GM21576 (cell line): Measurements from ENCODE around the gene RAB5IF.
"Not testable (repeated sequence)": the region's sequence is repeated elsewhere in the genome, so short reads cannot be mapped to it uniquely, and the experiment has no call there.

ENCODE experiments used
- ATAC-seq: cut with Tn5 transposase; IDR thresholded peaks from one replicate; pipeline ENCODE4 v1.9.1; 2021; ENCODE audit warnings: mild to moderate bottlenecking, moderate library complexity; ENCODE audit not compliant: unreplicated experiment

RAB5IF gene

DNA sequence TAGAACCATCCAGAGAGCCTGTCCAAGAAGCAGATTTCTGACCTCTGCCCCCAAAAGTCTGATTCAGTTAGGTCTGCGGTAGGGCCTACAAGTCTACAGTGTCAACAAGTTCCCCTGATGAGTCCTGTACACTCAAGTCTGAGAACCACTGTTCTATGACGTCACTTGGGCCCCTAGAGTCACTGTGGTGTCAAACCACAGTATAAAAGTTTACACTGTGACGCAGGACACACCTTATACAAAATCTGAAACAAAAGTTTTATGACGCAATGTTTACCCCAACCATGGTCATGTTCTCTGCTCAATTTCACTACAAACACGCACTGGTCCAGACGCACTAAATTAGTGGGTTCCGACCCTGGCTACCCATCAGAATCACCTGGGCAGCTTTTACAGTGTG, 22.5 kb downstream of the RAB5IF start:
- no peak for ATAC-seq

DNA sequence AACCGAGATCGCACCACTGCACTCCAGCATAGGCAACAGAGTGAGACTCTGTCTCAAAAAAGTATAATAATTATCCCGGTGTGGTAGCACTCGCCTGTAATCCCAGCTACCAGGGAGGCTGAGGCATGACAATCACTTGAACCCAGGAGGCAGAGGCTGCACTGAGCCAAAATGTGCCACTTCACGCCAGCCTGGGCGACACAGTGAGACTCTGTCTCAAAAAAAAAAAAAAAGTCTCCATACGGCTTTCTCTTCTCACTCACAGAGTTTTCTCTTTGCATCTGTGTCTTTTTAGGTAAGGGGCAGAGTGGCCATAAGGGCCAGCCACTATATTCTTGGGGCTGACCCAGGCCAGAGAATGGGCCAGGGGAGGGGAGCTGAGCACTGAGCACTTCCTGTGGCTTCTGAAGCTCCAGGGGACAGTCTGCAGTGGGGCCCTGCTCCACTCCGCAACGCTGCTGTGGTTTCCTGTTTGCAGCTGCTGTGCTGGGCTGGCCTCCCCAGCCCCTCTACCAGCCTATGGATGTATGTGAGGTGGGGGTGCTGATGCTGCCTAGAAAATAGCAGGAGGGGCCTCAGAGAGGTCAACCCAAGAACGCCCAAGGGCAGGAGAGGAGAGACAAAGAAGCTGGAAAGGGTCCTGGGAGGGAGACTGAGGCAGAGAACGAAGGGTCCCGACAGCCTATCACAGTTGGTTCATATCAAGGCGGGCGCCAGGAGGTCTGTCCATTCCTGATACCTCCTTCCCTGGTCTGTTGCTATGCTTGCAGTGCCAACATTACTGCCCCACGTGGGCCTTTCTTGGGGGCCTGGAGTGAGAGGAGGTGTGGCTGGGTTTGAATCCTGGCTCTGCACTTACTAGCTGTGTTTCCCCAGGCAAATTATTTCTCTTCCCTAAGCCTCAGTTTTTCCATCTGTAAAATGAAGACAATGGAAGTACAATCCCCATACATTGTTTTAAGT, 24.4 kb downstream of the RAB5IF start:
- peak; percentile 53 for ATAC-seq

DNA sequence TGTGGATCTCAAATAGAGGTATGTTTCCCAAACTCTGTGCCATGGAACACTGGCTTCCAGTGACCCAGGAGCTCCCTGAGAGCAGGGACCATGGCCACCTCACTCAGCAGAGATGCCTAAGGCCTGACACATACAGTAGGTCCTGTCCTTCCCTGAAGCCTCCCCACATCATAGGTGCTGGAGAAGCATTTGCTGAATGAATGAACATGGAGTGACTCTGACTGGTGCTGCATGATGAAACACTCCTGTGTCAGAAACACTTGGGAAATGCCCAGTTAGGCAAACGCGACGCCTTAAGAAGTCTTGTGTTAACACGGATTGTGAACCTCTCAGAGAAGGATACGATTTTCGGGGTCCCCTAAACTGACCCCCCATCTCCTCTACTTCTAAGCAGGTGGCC, 26.1 kb downstream of the RAB5IF start:
- no peak for ATAC-seq

DNA sequence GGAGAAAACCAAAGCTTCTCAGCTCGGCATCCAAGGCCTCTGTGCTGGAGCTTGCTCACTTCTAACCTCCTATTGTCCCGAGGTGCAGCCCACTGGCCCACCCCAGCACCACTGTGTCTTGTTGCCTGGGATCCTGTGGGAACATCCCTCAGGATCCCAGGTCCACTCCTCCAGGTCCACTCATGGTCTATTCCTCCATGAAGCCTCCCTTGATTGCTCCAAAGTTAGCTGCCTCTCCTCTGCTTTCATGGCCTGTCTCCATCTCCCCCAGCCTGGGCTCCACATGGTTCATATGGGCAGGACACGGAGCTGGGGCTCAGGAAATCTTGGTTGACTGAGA, 26.5 kb downstream of the RAB5IF start:
- no peak for ATAC-seq

DNA sequence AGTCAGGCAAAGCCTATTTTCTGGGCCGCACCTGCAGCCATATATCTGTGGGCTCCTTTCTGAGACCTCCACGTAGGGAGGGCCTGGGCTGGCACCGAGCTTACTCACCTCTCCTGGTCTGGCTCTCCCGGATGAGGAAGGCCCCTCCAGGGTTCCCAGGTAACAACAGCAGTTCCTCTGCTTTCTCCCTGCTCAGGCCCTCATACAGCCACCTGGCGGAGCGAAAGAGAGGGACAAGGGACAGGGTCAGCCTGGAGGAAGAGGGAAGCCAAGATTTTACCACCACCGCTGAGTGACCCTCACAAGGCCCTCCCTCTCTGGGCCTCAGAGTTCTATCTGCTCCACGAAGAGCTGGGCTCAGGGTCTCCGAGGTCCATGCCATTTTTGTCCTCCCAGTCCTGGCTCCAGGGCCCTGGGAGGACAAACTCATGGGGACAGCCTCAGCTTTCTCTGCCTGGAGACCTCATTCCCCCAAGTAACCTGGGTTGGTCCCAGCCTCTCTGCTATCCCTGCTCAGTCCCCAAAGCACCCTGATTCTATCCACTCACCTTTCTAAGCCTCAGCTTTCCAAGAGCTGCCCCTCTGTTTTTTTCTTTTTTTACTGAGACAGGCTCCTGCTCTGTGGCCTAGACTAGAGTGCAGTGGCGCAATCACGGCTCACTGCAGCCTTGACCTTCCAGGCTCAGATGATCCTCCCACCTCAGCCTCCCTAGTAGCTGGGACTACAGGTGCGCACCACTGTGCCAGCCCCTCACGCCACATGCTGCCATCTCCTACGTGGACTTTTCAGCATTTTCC, 27.1 kb downstream of the RAB5IF start:
- ATAC-seq = no peak

DNA sequence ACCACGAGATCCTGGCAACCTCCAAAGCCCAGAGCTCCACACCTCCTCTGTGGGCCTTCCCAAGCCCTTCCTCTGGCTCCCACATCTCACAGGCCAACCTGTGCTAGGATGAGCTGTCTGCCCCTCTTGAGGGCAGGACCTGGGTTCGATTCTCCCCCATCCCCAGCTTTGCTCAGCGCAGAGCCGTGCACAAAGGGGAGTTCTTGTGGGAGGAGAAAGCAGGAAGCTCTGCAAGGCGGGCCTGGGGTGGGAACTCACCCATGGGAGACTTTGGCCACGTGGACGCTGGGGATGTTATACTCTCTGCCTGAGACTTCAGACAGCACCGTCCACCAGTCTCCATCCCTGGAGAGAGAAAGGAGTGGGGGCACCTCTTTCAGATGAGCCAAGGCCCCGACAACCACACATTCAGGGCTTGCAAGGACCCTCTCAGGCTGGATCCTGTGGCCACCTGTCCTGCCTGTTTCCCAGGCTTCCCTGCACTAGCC, 27.8 kb downstream of the RAB5IF start:
- ATAC-seq = no peak

DNA sequence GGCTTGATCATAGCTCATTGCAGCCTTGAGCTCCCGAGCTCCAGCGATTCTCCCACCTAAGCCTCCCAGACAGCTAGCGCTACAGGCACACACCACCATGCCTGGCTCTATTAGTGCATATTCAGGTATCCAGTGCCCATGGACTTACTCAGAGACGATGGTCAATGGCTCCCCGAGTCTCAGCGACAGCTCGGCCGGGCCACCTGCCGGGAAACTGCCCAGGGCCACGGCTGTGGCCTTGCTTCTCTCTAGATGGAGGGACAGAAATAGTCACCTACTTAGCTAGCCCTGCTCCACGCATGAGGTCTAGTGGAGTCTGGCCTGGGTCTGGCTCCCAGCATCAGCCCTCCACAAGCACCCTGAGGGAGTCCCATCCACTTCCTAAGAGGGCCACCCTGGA, 28.8 kb downstream of the RAB5IF start:
- no peak for ATAC-seq

DNA sequence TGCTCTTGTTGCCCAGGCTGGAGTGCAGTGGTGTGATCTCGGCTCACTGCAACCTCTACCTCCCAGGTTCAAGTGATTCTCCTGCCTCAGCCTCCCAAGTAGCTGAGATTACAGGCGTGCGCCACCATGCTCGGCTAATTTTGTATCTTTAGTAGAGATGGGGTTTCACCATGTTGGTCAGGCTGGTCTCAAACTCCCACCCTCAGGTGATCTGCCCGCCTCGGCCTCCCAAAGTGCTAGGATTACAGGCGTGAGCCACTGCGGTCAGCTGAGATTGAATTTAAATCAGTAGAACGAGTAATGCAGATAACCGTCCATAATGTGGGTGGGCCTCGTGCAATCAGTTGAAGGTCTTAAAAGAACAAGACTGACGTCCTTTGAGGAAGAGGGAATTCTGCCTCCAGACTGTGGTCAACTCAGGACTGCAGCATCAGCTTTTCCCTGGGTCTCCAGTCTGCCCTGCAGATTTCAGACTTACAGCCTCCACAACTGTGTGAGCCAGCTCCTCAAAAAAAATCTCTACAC, 33.4 kb downstream of the RAB5IF start:
- not testable (repeated sequence) for ATAC-seq

DNA sequence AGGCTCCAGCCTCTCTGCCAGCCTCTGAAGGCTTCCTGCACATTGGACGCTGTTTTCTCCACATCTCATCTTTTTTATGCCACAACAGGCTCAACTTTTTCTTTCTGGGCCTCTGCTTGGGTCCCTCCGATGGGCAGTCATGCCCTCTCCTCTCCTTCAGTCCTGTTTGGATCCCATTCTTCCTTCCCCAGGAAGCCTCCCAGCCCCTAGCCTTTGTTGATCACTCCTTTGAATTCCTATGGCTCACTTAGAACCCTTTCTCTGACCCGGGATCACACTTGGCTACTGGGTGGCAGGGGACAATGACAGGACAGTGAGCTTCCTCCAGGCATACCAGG, 35.9 kb downstream of the RAB5IF start:
- no peak for ATAC-seq

DNA sequence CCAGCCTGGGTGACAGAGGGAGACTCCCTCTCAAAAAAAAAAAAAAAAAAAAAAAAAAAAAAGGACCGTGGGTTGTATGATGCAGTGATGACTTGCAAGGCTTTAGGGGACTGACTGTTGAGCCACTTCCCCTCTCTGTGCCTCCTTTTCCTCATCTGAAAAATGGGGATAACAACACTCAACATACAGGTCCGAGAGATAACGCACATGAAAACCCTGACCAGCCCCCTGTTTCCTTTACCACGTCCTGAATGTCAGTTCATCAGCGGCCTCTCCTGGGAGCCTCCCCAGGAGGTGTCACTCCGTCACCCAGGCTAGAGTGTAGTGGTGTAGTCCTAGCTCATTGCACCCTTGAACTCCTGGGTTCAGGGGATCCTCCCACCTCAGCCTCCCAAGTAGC, 36.6 kb downstream of the RAB5IF start:
- no peak for ATAC-seq

DNA sequence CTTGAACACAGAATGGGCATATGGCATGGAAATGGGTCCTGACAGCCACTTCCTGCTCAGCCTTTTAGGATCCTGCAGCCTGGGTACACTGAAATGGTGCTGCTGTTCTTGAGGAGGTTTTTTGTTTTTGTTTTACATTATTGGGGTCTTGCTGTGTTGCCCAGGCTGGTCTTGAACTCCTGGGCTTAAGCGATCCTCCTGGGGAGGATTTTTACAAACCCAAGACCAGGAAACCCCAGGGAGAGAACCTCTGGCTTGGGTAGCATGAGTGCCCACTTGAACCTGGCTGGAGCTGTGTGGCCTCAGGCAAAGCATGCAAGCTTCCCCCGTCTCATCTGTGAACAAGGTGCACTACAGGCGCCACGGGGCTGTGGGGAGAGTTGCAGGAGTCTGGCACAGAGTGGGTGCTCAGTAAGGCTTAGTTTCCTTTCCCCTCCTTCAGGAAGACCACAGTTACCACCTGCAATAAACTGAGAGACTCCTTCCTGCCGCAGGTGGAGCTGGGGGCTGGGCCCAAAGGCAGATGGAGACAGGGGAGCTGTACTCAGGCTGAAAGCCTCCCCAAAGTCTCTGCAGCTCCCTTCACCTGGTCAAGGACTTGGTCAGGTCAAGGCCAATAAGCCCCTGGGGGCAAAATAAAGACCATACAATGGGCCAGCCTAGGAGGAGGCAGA, 38.6 kb downstream of the RAB5IF start:
- no peak for ATAC-seq

DNA sequence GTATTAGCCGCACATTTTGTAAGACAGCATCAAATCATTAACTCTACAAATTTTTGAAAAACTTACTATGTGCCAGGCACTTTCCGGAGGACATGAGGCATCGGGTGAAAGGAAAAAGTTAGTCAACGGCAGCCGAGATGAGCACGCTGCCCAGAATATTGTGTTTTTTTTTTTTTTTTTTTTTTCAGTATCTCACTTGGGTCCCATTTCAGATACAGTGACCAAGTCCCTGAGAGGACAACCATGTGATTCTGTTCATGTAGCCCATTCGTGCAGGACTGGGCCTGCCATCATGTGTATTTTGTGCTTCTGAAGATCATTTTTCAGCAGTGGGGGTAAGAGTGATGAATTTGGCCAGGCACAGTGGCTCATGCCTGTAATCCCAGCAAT, 39.1 kb downstream of the RAB5IF start:
- ATAC-seq = no peak

DNA sequence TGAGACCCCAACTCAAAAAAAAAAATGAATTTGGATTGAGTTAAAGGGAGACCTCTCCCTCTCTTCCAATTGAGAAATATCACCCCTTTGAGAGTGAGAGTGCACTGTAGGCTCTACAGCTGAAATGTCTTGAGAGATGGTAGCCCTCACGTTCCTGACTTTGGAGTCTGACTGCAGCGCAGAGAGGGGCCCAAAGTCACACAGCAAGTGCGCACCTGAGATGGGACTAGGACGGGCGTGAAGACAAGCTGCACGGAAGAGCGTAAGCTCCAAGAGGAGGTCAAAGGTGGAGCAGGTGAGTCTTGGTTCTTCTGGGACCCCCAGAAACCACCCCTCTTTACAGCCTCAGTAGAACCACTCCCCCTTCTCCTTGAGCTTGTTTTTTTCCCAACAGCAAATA, 39.8 kb downstream of the RAB5IF start:
- no peak for ATAC-seq

DNA sequence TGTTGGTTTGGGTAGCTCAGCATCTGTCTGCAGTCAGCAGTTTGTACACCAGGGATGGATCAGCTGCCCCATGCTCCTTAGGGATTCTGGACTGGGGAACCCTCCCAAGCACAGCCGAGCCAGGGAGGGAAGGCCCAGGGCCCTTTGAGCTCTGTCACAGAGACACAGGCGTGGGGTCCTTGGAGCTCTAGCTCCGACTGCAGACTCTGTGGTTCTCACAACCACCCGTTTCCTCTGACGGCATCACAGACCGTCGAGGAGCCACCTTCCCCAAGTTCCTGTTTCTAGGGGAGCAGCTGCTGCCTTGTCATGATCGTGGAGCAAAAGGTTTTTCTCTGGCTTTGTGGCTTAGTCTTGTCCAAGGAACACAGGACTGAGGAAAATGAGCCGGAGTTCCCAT, 40.4 kb downstream of the RAB5IF start, which contains the start of gene SLA2:
TSS of gene SLA2 (minus strand) at position 199 of the 400 bp plus-strand sequence. CDS start 4,861 bp downstream, outside the sequence.
- no peak for ATAC-seq

DNA sequence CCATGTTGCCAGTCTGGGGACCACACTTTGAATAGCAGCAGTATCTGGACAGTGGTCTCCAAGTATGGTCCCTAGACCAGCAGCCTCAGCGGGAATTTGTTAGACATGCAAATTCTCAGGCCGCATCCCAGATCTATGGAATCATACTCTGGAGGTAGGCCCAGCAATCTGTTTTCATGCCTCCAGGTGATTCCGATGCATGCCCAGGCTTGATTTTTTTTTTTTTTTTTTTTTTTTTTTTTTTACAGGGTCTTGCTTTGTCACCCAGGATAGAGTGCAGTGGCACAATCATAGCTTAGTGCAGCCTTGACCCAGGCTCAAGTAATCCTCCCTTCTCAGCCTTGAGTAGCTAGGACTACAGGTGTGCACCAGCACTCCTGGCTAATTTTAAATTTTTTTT, 41.1 kb downstream of the RAB5IF start:
- ATAC-seq = no peak

DNA sequence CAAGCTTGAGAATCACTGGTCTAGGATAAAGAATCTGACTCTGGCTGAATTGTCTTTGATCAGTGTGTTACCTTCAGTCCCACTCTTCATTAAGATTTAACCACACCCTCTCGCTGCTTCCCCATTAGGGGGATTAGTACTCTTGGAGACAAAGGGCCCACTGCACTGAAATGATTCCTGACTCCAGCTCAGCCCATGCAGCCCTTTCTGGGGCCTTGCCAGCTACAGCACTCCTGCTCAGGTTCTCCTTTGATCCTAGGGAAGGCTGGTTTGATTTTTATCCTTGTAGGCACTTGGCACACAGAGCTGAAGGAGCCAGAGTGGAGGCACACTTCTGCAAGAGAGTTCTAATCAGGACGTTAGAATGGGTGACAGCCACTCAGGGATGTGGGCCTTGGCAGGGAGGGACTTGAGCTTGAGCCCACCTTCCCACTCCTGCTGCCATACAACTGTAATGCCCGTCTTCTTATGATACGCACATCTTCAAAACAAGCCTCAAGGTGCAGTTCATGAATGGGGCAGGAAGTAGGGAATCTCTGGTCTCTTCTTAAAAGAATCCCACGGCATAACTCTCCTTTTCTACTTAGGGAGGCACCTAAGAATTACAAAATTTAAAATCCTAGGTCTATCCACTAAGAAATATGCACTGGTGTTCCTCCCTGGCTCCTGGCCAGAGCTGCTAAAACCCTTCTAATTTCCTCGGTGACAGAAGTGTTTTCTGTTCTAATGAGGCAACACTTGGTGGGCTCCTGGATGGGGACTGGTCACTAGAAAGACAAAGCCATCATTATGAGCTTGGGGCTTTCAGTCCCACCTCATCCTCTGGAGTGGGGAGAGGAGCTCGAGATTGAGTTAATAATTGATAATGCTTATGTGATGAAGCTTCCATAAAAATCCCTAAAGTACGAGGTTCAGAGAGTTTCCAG, 41.9 kb downstream of the RAB5IF start:
- ATAC-seq = no peak

DNA sequence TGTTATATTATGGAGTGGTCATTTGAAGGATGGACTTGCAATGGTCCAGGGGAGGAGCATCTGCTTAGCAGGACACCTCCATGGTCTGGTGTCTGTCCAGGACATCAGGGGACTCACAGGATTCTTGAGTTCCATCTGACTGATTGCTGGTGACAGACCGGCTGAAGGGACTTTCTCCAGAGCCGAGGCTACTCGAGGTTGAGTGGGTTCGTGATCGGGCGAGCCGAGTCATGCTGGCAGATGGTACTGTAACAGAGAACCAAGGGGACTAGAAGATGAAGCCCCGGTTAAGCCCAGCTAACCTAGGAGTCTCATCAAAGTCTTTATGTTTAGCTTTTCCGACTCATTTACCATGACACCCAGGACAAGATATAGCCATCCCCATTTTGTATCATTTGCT, 47.9 kb downstream of the RAB5IF start:
- no peak for ATAC-seq

DNA sequence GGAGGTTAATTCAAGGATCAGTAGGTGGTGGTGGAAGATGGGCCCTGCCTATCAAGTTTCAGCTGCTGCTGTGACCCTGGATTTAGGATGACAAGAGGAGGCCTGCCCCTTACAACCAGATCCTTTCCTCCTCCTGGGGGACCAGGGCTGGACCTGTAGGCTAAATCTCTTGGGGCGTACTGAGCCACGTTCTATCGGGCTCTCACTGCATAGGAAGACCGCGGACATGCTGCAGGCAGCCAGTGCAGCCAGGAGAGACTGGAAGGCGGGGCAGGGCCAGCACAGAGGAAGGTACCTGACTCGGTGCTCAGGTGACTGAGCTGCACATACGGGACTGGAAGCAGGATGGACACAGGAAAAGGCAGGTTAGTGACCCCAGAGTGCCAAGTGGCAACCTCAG, 48.9 kb downstream of the RAB5IF start:
- no peak for ATAC-seq

DNA sequence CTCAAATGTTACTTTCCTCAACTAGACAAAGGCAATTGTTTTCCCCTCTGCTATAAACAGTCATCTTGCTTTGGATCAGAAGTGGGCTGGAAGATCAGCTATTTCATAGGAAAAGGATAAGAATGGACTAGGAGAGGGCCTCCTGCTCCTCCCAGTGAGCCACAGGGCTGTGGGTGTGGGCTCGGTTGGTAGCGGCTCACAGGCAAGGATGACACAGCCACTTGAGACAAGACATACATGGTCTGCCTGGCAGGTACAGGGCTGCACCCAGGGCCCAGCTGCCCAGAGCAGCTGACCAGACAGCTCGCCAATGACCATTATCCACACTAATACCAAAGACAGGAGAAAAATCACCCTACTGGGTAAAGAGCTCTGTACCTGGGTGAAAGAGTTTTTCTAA, 49.4 kb downstream of the RAB5IF start:
- ATAC-seq = no peak

DNA sequence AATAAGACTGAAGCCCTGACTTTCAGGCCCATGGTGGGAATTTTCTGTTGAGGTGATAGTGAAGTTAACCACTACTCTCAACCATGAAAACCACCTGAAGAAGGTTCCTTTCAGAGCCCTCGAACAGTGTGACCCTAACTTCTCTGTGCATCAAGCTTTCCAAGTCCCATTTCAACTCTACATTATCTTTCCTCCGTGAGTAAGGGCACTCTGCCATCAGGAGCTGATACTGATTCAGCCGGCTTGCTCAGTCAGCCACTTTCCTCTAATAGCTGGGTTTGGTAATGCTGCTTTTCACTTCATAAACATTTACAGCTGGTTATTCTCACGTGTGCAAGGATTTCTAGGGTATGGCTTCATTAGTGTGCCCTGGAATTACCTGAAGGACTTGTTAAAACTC, 51.2 kb downstream of the RAB5IF start:
- ATAC-seq = no peak
